ENCODE results near the gene NUTM2A. TPM values are rescaled to one million over a fixed set of nuclear protein-coding genes. Genes with fewer than 3 reads are reported as not detected.
"Not testable (repeated sequence)": the region's sequence is repeated elsewhere in the genome, so short reads cannot be mapped to it uniquely, and the experiment has no call there.

The NUTM2A gene
- total RNA-seq, 1 experiment from 2014 or later = not detected

DNA sequence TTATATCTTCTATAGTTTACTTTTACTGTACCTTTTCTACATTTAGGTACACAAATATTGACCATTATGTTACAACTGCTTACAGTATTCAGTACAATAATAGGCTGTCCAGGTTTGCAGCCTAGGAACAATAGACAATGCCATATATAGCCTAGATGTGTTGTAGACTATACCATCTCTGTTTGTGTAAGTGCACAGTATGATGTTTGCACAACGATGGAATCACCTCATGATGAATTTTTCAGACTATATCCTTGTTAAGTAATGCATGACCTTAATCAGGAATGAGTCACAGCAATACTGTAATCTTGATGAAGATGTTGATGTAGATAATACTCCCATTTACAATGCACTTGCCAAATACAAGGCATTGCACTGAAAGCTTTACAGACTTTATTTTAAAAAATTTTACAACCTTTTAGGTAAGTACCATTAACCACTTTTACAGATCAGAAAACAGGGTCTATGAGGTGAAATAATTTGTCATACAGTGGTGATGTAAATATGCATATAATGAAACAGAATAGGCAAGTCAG, 23.6 kb downstream of the NUTM2A start:
- peak; percentile 15 for DNase-seq (ENCODE audit: low read depth)

DNA sequence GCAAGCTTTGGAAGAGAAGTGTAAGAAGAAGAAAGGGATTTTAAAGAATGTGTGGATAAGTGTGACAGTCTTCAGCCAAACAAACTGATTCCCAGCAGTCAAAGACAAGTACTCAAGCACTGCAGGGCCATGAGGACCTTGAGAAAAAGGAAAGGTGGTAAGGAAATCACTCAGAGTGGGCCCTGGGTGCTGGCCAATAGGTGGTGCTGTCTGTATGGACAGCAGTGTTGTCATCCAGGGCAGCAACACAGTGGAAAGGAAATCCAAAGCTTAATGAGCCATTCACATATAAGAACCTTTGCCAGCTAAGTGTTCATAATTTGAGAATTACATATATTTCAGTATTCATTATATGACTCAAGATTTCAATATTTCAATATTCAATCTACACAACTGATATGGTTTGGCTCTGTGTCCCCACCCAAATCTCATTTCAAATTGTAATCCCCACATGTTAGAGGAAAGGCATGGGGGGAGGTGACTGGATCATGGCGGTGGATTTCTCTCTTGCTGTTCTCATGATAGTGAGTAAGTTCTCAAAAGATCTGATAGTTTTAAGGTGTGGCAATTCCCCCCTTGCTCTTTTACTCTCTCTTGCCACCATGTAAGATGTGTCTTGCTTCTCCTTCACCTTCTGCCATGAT, 55.6 kb downstream of the NUTM2A start:
- not testable (repeated sequence) for DNase-seq (ENCODE audit: low read depth)

Other genes starting within 250 kb of the NUTM2A start
- not detected in 2 replicates for gene FAM25A, start 205.2 kb upstream of the NUTM2A start, total RNA-seq (2014; rRNA removed; shearing (Covaris generic))
- gene GLUD1, start 130.6 kb upstream of the NUTM2A start, total RNA-seq (2014; rRNA removed; shearing (Covaris generic)) = 175 and 190 TPM in 2 replicates
- gene SHLD2, start 130.2 kb upstream of the NUTM2A start, total RNA-seq (2014; rRNA removed; shearing (Covaris generic)) = 21.9 and 24.9 TPM in 2 replicates
- 0.36 and 0.59 TPM in 2 replicates for gene NUTM2D, start 132.3 kb downstream of the NUTM2A start, total RNA-seq (2014; rRNA removed; shearing (Covaris generic))

Measured in RPMI7951 (cell line).